Dermis microvascular lymphatic vessel endothelial cell (primary cell): Measurements from ENCODE around the gene SPC24. TPM values are rescaled to one million over a fixed set of nuclear protein-coding genes. Genes with fewer than 3 reads are reported as not detected.
"Not testable (repeated sequence)": the region's sequence is repeated elsewhere in the genome, so short reads cannot be mapped to it uniquely, and the experiment has no call there.

ENCODE experiments used
- DNase-seq, 2 donors: peaks; one replicate each; pipeline versions ENCODE4 v3.0.0 to v3.0.0-alpha.2; 2010; ENCODE audit warnings: low read depth in 2 of 2
- total RNA-seq: library from RNA; depleted of rRNA; stranded (reverse); fragments of >200 nt; gene quantifications from 2 replicates; pipeline ENCODE4 v1.2.1, GENCODE V29; 2014

Gene SPC24
- total RNA-seq, 1 donor from 2014 or later = 80.0 TPM

GRCh38 chr19:11097367-11097766, 58.2 kb downstream of the SPC24 start:
- not testable (repeated sequence) for DNase-seq

- DNase-seq = peak; percentile 53 to 85
Observed at GRCh38 chr19:11096210-11096841, 59.3 kb downstream of the SPC24 start.

Other genes starting within 250 kb of the SPC24 start
- 71.2 and 86.7 TPM in 2 replicates for gene YIPF2, start 227.1 kb downstream of the SPC24 start, total RNA-seq
- 29.5 and 35.5 TPM in 2 replicates for gene TIMM29, start 227.0 kb downstream of the SPC24 start, total RNA-seq
- 50.1 and 77.0 TPM in 2 replicates for gene SMARCA4, start 194.8 kb downstream of the SPC24 start, total RNA-seq
- gene LDLR, start 66.3 kb downstream of the SPC24 start, total RNA-seq = 62.2 and 86.4 TPM in 2 replicates
- 45.6 and 127 TPM in 2 replicates for gene KANK2, start 41.8 kb upstream of the SPC24 start, total RNA-seq
- not detected in 2 replicates for gene ANGPTL8, start 83.8 kb upstream of the SPC24 start, total RNA-seq
- 56.1 and 92.4 TPM in 2 replicates for gene DOCK6, start 106.7 kb upstream of the SPC24 start, total RNA-seq
- gene TSPAN16, start 140.4 kb upstream of the SPC24 start, total RNA-seq = not detected in 2 replicates
- gene RAB3D, start 183.9 kb upstream of the SPC24 start, total RNA-seq = 34.7 and 35.5 TPM in 2 replicates
- gene TMEM205, start 190.5 kb upstream of the SPC24 start, total RNA-seq = 77.7 and 127 TPM in 2 replicates
- 3.9 and 7.0 TPM in 2 replicates for gene CCDC159, start 190.7 kb upstream of the SPC24 start, total RNA-seq
- gene PLPPR2, start 199.7 kb upstream of the SPC24 start, total RNA-seq = 4.2 and 10.1 TPM in 2 replicates
- gene SWSAP1, start 218.9 kb upstream of the SPC24 start, total RNA-seq = 1.0 and 1.1 TPM in 2 replicates
- gene EPOR, start 228.5 kb upstream of the SPC24 start, total RNA-seq = 4.2 and 6.8 TPM in 2 replicates